ENCODE measurements around the gene PPM1A.

PPM1A gene

GRCh38 chr14:60327447-60328331, 78.7 kb downstream of the PPM1A start:
- Histone ChIP-seq H3K9ac (ENCODE audit: low read depth, low read length, poor library complexity, severe bottlenecking) (peak overlapping the region; percentile 69), H3K36me3 (ENCODE audit: insufficient read depth, low read length) (no peaks in the 10 kb centered on the region), H3K9me2 (replicated peaks; ENCODE audit: low read depth, low read length) (no peaks in the 10 kb centered on the region), H3K79me2 (ENCODE audit: insufficient read depth, low read length) (no peaks in the 10 kb centered on the region), H3F3A (ENCODE audit: low read depth) (no peaks in the 10 kb centered on the region), H3K4me3 (ENCODE audit: low read length, poor library complexity, severe bottlenecking) (peak overlapping the region; percentile 75), H4K20me1 (ENCODE audit: insufficient read depth, low read length, poor library complexity, severe bottlenecking) (no peaks in the 10 kb centered on the region), H3K27me3 (ENCODE audit: insufficient read depth, low read length, poor library complexity, severe bottlenecking) (no peaks in the 10 kb centered on the region), H2AFZ (ENCODE audit: low read length) (peak overlapping the region; percentile 91), H3K4me2 (ENCODE audit: low read depth, low read length, poor library complexity, severe bottlenecking) (peak overlapping the region; percentile 50), H3K4me1 (ENCODE audit: insufficient read depth, low read length, poor library complexity, severe bottlenecking) (peaks cover 17% of the 10 kb centered on the region), H3K9me3 (ENCODE audit: insufficient read depth, low read depth, low read length) (no peaks in the 10 kb centered on the region)
- TF ChIP-seq EZH2phosphoT487 (IDR thresholded peaks at IDR 0.05; ENCODE audit: borderline replicate concordance) (no peak), CTCF (conservative IDR thresholded peaks at IDR 0.05; ENCODE audit: low read length) (no peak)

- Histone ChIP-seq H4K20me1 (ENCODE audit: insufficient read depth, low read length, poor library complexity, severe bottlenecking) (no peaks in the 10 kb centered on the region), H3K4me2 (ENCODE audit: low read depth, low read length, poor library complexity, severe bottlenecking) (peak overlapping the region; percentile 50), H2AFZ (ENCODE audit: low read length) (peak overlapping the region; percentile 91), H3K36me3 (ENCODE audit: insufficient read depth, low read length) (no peaks in the 10 kb centered on the region), H3K9ac (ENCODE audit: low read depth, low read length, poor library complexity, severe bottlenecking) (peak overlapping the region; percentile 69), H3K9me3 (ENCODE audit: insufficient read depth, low read depth, low read length) (no peaks in the 10 kb centered on the region), H3K4me1 (ENCODE audit: insufficient read depth, low read length, poor library complexity, severe bottlenecking) (peaks cover 17% of the 10 kb centered on the region), H3F3A (ENCODE audit: low read depth) (no peaks in the 10 kb centered on the region), H3K27me3 (ENCODE audit: insufficient read depth, low read length, poor library complexity, severe bottlenecking) (no peaks in the 10 kb centered on the region), H3K4me3 (ENCODE audit: low read length, poor library complexity, severe bottlenecking) (peak overlapping the region; percentile 75), H3K9me2 (replicated peaks; ENCODE audit: low read depth, low read length) (no peaks in the 10 kb centered on the region), H3K79me2 (ENCODE audit: insufficient read depth, low read length) (no peaks in the 10 kb centered on the region)
- TF ChIP-seq EZH2phosphoT487 (IDR thresholded peaks at IDR 0.05; ENCODE audit: borderline replicate concordance), result no peak
- TF ChIP-seq CTCF (conservative IDR thresholded peaks at IDR 0.05; ENCODE audit: low read length), result peak; percentile 43
These were observed 79.6 kb downstream of the PPM1A start for GRCh38 chr14:60328583-60328982.

- Histone ChIP-seq H3K27me3 (ENCODE audit: insufficient read depth, low read length, poor library complexity, severe bottlenecking) (no peaks in the 10 kb centered on the region), H3K9me3 (ENCODE audit: insufficient read depth, low read depth, low read length) (no peaks in the 10 kb centered on the region), H4K20me1 (ENCODE audit: insufficient read depth, low read length, poor library complexity, severe bottlenecking) (no peaks in the 10 kb centered on the region), H3F3A (ENCODE audit: low read depth) (no peaks in the 10 kb centered on the region), H3K9ac (ENCODE audit: low read depth, low read length, poor library complexity, severe bottlenecking) (no peak overlapping the region), H3K4me3 (ENCODE audit: low read length, poor library complexity, severe bottlenecking) (no peak overlapping the region), H3K9me2 (replicated peaks; ENCODE audit: low read depth, low read length) (no peaks in the 10 kb centered on the region), H3K4me1 (ENCODE audit: insufficient read depth, low read length, poor library complexity, severe bottlenecking) (peaks cover 17% of the 10 kb centered on the region), H2AFZ (ENCODE audit: low read length) (no peak overlapping the region), H3K79me2 (ENCODE audit: insufficient read depth, low read length) (no peaks in the 10 kb centered on the region), H3K36me3 (ENCODE audit: insufficient read depth, low read length) (no peaks in the 10 kb centered on the region), H3K4me2 (ENCODE audit: low read depth, low read length, poor library complexity, severe bottlenecking) (no peak overlapping the region)
- no peak for TF ChIP-seq CTCF (conservative IDR thresholded peaks at IDR 0.05; ENCODE audit: low read length)
- TF ChIP-seq EZH2phosphoT487 (IDR thresholded peaks at IDR 0.05; ENCODE audit: borderline replicate concordance), result no peak
These were observed 80.3 kb downstream of the PPM1A start for GRCh38 chr14:60329274-60329673.

Data from Loucy (cell line).